Spleen (tissue), 7 donors: ENCODE data around the gene CFAP45.

Experiments
- POLR2A ChIP-seq, 3 donors: fragments of 450-650 bp; IDR thresholded peaks; one replicate each; pipeline ENCODE4 v1.5.1; 2017; ENCODE audit warnings: antibody characterized with exemption in 3 of 3, mild to moderate bottlenecking in 1 of 3
- TF ChIP-seq, protein P1 (sequence below), 11 experiments: fragments of 200-600 bp in 7 of 11; fragments of 450-650 bp in 4 of 11; sonication (generic) in 4 of 11; IDR thresholded peaks in 8 of 11; conservative IDR thresholded peaks in 3 of 11; 1 replicate in 7 of 11; 2 replicates in 4 of 11; pipeline versions ENCODE4 v1.4.0 to v1.8.0; 2016 to 2021; ENCODE audit warnings: antibody characterized with exemption in 11 of 11, inconsistent platforms in 4 of 11, mild to moderate bottlenecking in 1 of 11
- donor health status: DM: no; HTN: no; CAD: no; lungs with moderate emphysema.
- donor health status: DM: no; HTN: no; CAD: no.
- donor health status: DM: no; HTN: no; CAD: no.

DNA sequence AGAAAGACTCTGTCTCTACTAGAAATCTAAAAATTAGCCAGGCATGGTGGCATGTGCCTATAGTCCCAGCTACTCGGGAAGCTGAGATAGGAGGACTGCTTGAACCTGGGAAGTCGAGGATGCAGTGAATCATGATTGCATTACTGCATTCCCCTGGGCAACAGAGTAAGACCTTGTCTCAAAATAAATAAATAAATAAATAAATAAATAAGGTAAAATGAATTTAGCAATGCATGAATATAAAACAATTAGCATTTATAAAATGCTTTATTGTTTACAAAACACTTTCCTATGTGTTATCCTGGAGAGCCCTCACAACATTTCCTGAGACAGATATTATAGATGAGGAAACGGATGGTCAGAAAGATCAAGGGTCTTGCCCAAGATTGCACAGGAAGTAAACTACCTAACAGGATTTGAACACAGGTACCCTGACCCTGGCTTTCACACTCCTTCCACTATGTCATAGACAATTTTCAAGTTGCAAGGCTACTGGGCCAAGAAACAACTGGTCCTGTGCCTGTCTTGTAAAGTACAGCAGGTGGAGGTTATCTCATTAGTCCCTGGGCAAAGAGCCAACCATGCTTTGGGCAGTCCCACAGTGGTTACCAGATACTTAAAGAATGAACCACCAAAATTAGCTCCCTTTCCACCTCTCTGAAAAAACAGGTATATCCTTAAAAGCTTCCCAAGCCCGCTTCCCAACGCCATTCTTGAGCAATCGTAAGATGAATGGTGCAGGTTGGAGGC lies 22.1 kb downstream of the CFAP45 start:
- TF ChIP-seq, protein P1, sequence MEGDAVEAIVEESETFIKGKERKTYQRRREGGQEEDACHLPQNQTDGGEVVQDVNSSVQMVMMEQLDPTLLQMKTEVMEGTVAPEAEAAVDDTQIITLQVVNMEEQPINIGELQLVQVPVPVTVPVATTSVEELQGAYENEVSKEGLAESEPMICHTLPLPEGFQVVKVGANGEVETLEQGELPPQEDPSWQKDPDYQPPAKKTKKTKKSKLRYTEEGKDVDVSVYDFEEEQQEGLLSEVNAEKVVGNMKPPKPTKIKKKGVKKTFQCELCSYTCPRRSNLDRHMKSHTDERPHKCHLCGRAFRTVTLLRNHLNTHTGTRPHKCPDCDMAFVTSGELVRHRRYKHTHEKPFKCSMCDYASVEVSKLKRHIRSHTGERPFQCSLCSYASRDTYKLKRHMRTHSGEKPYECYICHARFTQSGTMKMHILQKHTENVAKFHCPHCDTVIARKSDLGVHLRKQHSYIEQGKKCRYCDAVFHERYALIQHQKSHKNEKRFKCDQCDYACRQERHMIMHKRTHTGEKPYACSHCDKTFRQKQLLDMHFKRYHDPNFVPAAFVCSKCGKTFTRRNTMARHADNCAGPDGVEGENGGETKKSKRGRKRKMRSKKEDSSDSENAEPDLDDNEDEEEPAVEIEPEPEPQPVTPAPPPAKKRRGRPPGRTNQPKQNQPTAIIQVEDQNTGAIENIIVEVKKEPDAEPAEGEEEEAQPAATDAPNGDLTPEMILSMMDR (IDR thresholded peaks at IDR 0.05 in 8 of 11, conservative IDR thresholded peaks at IDR 0.05 in 3 of 11) = no peak
- no peak for TF ChIP-seq POLR2A (IDR thresholded peaks at IDR 0.05)
